Left renal cortex interstitium (tissue), 4 donors: ENCODE measurements around the gene EPHA4. TPM values are rescaled to one million over a fixed set of nuclear protein-coding genes. Genes with fewer than 3 reads are reported as not detected.

Experiments
- DNase-seq, 4 donors: peaks; one replicate each; pipeline ENCODE4 v3.0.0-alpha.2; 2013; ENCODE audit warnings: low read depth in 4 of 4, low spot score in 2 of 4, missing footprints in 1 of 4
- polyA plus RNA-seq, 4 donors: library from polyadenylated mRNA; unstranded; fragments of 120-200 nt; gene quantifications; one replicate each; pipeline ENCODE4 v1.2.1, GENCODE V29; 2013; ENCODE audit not compliant: insufficient read length in 4 of 4

EPHA4 gene
- 10 to 100 TPM; 53.7 to 64.7 (median 55.8) TPM for polyA plus RNA-seq

DNA sequence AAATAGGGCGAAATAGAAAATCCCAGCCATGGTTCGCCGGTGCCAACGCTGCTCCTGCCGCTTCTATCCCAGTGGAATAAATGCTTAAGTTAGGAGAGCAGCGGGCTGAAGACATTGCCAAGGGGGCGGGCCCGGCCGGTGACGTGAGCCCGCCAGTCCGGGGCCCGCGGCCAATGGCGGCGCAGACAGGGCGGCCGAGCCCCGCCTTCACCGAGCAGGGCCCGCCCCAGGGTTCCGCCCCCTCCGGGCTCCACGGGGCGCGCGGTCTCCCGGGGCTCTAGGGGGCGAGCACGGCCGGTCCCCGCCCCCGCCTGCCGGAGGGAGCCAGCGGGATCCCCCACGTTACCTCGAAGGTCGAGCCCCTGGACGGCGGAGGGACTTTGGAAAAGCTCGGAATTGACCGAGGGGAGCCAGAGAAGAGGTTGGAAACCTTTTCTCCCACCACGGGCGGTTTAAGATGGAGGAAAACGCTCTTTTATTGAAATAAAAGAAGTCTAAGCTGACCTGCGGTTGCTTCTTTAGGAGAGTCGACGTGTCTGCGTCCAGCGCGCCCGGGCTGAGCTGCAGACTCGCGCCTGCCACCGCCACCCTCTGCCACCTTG, at the start of gene EPHA4:
EPHA4 (minus strand) TSS at position 86 of the 602 bp plus-strand sequence; CDS start at position 30, 56 bp downstream.
- DNase-seq: peak; percentile 75 to 85 (median 82)

DNA sequence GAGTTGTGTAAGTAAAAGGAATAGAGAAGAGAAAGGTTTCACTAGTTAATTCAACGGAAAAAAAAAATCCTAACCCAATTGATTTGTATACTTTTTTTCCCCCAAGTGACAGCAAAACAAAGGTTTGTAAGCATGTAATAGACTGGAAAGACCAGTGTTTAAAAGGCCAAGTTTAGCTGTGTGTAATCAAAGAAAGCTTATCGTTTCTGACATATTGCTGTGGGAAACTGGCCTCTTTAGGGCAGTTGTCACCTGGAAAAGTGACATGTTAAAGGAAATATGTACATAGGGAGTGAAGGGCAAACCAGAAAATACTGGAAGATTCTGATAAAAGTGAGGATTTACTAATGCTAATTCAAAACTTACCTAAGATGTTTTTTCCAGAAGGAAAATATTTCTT, 45.9 kb upstream of the EPHA4 start:
- no peak for DNase-seq

DNA sequence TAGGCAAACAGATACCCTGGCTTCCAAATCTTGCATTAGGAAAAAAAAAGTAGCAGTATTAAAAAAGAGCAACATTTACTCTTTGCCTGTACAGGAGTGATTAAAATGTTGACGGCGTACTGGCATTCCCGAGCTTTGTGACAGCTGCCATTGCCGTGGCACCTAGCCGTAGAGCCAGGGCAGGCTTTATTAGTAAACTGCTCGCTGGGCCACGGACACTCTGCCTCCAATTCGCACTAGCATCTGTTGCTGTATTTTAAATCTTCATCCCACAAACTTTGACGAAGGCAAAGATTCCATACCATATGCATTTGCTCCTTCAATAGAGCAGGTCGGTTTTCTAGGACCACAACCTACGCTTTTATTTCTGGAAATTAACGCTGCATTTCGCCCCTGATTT, 44.5 kb upstream of the EPHA4 start:
- DNase-seq: no peak

DNA sequence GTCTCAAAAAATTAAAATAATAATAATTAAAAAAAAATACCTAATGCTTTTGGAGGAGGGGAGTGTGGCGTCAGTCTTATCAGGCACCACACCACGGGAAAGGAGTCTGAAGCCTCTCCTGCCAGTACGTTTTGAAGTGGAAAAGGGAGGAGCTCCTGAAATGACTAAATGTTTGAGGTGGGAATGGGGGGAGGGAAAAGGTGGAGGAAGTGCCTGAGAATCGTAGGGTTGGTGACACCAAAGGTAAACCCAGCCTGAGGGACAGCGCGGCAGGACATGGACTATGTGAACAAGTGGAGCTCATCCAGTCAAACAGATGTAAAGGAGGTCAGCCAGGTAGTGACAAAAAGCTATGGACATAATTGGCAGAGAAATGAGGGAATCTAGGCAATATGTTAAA, 42.2 kb upstream of the EPHA4 start:
- no peak for DNase-seq

DNA sequence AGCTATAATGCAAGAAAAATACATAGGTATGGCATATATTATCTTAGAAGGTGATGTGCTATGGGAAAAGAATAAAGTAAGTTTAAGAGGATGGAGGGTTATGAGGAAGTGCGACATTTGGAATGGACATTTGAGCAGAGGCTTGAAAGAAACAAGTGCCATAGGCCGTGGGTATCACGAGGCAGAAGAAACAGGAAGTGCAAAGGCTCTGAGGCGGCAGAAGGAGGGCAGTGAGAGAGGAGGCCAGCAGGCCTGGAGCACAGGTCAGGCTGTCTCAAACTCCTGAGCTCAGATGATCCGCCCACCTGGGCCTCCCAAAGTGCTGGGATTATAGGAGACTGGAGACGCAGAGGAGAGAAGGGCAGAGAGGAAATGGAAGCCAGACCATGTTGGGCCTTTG, 40.7 kb upstream of the EPHA4 start:
- DNase-seq: no peak

DNA sequence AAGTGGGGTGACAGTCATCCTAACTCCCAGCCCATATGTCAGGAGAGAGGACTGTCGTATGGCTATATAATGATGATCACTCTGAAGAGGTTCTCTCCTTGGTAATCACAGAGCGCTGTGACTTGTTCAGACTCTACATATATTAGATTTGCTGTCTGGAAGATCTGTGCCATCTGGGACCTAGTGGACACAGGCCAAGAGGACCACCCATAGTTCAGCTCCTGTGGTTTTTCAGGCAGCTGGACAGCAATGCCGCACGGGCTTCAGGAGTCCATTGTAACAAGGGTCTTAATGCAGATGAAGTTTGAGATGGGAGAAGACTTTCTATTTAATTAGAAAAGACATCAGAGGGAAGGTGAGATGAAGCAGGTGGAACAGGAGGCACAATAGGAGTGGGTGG, 40.1 kb upstream of the EPHA4 start:
- no peak for DNase-seq

DNA sequence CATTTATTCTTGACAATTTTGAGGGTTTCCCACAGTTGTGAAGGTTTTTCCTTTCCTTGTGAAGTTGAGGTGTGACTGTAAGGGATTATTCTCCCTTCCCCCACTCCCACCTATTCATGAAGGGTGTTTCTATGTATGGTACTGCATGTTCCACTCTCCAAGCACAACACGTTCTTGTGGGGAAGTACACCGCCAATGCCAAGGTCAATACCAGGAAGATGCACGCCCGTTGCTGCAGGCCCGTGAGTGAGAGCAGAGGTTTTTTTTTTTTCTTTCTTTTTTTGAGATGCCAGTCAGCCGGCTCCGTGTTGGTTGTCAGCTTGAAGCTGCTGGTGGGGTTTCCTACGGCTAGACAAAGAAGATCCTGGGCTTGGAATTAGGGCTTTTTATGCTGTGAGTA, 38.6 kb upstream of the EPHA4 start:
- no peak for DNase-seq

DNA sequence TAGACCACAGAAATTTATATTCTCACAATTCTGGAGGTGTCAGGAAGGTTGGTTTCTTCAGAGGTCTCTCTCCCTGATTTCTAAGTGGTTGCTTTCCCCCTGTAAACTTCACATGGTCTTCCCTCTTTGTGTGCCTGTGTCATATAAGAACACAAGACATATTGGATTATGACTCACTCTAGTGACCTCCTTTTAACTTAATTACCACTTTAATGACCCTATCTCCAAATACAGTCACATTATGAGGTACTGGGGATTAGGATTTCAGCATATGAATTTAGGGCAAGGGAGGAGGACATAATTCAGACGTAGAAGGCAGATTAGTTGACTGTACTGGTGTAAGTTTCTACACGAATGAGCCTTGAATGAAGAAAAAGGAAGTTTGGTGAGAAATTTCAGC, 38.2 kb upstream of the EPHA4 start:
- no peak for DNase-seq

DNA sequence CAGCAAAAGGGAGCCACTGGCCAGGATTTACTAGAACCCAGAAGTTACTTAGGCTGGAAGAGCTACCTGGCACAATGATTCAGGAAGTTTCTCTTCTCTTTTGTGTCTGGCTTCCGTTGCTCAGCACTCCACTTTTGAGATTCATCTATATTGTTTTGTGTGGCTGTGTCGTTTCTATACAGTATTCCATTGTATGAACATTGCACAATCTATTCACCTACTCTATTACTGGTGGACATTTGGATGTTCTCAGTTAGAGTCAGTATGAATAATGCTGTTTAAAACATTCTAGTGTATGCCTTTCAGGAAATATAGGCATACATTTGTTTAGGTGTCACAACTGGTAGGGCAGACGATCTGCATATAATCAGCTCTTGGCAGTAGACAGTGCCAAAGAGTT, 36.3 kb upstream of the EPHA4 start:
- DNase-seq: no peak

DNA sequence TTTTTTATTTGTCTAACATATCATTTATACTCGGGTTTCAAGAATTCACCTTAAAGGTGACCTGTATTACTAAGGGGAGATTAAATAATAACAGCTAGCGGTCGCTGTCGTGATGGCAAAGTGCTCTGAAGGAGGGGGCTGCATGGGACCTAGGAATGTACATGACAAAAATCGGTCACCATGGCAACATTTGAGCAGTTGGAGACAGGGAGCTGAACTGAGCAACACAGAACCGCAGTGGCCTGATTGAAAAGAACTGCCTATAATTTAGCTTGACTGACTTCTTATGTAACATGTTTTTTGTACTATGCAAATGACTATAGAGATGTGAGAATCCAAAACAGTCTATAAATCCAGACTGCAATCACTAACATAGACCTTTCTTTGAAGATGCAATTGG, 34.3 kb upstream of the EPHA4 start:
- no peak for DNase-seq

DNA sequence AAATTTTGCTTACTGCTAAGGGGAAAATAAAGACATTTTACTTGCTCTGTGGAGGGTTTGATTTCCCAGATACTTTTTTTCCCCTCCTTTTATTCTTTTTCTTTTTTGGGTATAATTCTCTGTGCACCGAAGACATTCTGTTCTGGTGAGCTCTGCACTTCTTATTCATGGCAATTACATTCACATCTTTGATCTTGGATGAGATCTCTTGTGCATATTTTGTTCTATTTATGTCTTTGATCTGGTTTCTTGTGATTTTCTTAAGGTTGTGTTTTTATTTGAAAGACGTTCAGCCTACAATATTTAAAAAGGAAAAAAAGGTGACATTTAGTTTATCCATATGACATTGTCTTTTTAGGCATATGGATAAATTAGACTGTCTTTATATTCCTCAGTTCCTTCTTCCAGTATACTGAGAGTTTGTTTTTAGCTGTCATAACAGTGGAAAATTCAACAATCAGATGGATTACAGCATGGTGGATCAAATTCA, 33.7 kb upstream of the EPHA4 start:
- no peak for DNase-seq

DNA sequence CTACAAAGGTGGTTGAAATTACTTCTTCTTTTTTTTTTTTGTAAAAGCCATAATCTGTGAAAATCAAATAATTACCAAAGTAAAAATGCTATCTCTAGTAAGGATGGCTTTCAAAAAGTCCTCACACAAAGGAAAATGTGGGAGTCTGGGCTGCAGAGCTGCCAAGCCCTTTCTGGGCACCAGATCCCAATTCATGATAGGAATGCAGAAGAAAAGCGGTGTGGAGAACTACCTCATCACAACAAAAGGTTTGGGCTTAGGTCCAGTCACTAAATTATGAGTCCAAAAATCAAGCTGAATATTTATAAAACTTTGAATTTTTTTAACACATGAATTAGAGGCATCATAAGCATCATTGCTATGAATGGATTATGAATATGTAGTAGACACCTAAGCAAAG, 30.8 kb upstream of the EPHA4 start:
- DNase-seq: no peak

DNA sequence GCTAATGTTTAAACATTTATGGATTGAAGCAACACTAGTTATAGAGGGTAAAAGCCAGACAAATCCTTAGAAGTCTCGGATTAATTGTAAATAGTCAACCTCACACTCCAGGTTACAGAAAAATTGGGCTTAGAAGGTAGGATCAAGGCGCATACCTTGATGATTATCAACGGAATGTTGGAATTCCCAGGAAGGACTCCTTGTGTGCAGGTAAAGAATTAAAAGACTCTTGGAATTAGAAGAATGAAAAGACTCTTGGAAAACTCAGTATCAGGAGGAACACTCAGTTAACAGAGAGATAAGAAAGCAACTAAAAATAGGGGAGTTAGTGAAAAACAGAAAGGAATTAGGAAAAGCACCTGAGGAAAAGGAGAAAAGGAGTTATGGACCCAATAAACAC, 29.3 kb upstream of the EPHA4 start:
- no peak for DNase-seq

DNA sequence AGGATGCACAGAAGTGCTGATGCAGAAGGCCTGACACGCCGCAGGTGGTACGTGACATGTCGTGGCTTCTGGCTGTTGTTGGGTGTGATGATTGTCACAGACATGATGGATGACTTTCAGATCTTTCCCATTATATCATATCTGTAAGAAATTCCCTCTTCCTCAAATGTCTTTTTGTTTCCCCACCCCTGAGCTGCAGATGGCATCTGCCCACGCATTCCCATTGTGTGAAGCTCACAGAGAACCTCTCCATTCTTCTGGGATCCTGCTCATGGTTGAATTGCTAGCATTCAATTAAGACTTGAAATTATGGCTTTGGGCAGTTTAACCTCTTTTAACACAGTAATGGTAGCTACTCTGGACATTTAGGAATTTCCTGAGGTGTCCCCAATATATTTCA, 28.3 kb upstream of the EPHA4 start:
- DNase-seq: no peak

DNA sequence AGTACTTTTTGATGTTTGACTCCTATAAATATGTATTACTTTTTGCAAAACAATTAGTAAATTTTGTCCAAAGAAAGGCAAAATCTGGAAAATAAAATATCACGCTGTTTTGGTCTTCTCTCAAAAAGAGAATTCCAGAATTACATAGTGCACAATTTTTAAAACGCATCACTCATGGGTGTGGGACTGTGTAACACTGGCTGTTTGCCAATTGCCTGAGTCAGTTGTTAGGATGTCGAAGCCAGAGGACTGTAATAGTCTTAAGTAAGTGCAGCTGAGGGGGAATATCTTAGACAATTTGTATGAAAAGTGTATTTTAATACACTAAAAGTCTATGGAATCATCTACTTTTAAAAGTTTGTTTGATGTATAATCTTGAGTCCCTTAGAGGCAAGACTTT, 24.1 kb upstream of the EPHA4 start:
- DNase-seq: no peak

DNA sequence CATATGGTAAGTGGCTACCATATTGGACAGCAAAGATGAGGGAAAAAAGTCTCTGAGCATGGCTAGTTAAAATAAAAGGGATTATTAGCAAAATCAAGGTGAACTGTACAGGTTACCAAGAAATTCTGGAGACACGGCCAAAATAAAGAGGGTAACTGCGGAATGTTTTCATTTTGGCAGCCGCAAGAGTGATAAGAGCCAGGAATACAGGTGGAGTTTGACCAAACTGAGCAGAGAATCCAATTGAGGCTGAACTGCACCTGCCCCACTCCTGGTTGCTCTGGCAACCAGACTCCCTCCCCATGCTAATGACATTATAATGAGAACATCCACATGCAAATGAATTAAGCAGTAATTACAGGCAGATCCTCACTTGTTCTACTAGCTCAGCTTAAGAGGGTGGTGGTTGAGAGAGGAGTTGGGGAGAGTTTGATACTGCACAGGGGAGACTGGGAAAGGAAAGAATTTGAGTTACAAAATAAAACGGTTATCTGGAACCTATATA, 18.8 kb upstream of the EPHA4 start:
- no peak for DNase-seq

DNA sequence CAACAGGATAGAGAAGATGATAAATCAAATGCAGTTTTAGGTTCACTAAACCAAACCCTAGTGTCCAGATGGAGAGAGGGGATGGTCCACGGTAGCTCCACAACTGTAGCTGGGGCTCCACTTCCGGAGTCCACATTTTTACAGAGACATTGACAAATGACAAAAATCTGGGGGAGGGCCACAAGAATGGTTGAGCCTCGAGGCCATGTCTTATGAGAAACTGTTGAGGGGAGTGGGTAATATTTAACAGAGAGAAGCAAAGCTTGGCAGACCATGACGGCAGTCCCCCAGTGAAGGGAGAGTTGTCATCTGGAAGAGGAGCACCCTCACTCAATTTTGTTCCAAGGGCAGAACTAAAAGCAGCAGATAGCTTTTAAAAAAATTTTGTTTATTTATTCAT, 17.6 kb upstream of the EPHA4 start:
- no peak for DNase-seq

DNA sequence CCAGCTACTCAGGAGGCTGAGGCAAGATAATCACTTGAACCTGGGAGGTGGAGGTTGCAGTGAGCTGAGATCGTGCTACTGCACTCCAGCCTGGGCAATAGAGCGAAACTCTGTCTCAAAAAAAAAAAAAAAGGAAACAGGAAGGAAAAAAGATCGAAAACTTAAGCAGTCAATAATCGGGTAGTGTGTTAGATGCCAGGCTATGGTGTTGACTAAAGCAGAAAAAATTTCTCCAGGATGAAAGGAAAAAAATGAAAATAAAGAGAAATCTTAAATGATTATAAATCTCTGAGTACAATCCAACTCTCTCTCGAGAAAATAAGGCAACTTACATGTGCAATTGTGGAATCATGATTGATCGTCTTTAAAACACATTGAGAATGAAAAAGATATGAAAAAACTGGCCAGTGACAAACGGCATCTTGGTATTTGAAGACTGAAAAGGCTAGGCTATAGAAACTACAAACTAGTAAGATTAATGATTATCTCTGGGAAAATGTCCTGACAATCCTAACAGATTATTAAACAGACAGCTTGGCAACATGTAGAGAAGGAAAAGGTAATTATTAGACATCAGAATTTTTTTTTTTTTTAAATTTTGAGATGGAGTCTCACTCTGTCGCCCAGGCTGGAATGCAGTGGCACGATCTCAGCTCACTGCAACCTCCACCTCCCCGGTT, 16.3 kb upstream of the EPHA4 start:
- DNase-seq: no peak

DNA sequence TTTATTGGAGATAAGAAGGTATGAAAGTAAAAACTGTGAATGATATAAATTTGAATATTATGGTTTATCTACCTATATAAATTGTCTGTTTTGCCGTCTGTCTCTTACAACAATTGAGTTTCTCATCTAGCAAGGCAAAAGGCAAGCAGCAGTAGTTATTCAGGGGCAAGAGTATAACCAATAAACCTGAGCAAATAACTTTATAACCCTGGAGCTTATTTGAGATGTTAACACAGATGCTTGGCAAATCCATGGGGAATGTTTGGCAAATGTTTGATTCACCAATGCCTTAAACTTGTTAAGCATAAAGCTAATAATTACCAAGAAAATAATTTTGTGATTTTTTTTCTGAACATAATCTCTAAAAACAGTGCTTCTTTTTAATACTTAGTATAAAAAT, 9.9 kb upstream of the EPHA4 start:
- DNase-seq: no peak

DNA sequence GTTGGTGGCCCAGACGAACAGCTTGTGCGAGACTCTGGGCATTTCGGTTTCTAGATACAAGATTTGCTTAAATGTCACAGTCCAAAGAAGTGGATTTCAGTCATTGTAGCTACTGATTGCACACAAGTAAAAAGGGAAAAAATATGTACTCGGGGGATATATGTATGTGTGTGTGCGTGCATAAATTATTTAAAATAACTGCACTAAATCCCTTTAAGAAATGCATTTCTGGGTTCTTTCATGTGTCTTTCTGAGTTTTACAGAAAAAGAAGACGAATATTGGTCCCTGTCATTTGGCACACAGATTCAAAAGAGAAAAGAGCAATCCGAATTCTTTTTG, 2.1 kb upstream of the EPHA4 start:
- DNase-seq: no peak

DNA sequence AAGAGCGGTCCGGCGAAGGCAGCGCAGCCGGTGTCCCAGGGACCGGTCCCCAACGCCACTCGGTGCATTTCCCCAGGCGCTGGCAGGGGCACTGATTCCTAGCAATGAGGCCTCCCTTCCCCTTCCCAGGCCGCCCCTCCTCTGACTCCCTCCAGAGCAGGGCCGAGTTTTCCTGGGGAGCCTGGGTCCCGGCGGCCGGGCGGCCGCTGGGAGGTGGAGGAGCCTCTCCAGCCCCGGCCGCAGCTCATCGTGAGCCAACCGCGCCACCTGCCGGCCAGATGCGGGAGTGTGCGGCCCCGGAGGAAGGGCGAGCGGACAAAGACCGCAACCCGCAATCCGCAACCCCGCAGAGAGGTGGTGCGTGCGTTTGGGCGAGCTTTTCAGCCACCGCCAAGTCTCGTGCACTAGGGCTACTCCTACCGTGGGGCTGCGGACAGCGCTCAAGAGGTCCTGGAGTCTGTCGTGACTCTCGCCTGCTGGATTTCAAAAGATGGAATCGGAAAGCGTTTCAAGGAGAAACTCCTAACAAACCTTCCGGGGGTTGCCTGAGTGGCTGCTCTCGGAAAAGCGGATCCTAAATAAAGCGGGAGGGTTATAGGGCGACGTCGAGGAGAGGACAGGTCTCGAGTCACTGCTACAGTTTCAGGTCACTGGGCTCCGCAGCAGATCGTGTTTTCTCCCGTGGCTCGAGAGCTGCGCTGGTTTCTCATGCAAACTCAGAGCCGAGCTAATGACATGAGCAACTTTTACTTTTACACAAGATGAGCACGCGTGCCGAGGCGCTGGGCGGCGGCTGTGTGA, 1.5 kb upstream of the EPHA4 start:
- DNase-seq: peak; percentile 73 to 85 (median 80)
